PC-9 (cell line): ENCODE measurements around the gene IFI44L.

Experiments used
- CTCF ChIP-seq: fragments of 200-600 bp; sonication (generic); conservative IDR thresholded peaks from 2 replicates; pipeline ENCODE4 v1.6.1; 2017; ENCODE audit warnings: mixed run types, antibody characterized with exemption, mild to moderate bottlenecking, moderate library complexity
- EZH2 ChIP-seq: fragments of 200-600 bp; sonication (generic); IDR thresholded peaks from 2 replicates; pipeline ENCODE4 v1.8.0; 2017; ENCODE audit warnings: antibody characterized with exemption, low read depth

- TF ChIP-seq CTCF, result no peak
- no peak for TF ChIP-seq EZH2
These were observed at the start of gene IFI44L for GRCh38 chr1:78619803-78620579.
